NCI-H1092 (cell line): ENCODE measurements around the gene CD209.

Source experiments
- DNase-seq: peaks from one replicate; lab custom pipeline; 2025; lab: John Stamatoyannopoulos, UW

Gene CD209

DNA sequence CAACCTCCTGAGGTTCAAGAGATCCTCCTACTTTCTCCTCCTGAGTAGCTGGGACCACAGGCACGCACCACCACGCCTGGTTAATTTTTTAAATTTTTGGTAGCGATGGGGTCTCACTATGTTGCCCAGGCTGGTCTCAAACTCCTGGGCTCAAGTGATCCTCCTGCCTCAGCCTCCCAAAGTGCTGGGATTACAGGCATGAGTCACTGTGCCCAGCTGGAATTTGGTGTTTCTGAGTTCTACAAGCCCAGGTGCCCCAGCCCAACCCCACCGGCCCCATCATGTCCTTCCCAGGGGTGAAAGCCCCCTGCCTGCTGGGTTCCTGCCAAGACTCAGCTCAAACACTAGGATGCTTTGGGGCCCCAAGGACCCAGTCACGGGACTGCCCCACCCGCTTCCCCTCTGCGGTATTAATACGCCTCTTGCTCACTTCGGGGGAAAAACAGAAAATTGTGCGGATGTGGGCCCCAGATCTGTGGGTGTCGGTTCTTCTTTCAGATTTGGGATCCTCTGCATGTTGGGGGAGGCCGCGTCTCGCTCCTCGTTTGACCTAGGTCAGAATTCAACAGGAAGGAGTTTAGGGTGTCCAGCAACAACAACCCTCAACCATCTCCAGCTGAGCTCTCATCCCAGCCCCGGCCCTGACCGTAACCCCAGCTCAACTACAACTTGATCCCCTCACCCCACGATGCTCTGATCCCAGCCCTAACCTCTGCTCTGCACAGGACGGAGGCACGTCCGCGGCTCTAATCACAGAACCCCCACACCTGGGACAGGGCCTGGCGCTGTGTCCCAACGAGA lies 41.7 kb downstream of the CD209 start:
- no peak for DNase-seq

DNA sequence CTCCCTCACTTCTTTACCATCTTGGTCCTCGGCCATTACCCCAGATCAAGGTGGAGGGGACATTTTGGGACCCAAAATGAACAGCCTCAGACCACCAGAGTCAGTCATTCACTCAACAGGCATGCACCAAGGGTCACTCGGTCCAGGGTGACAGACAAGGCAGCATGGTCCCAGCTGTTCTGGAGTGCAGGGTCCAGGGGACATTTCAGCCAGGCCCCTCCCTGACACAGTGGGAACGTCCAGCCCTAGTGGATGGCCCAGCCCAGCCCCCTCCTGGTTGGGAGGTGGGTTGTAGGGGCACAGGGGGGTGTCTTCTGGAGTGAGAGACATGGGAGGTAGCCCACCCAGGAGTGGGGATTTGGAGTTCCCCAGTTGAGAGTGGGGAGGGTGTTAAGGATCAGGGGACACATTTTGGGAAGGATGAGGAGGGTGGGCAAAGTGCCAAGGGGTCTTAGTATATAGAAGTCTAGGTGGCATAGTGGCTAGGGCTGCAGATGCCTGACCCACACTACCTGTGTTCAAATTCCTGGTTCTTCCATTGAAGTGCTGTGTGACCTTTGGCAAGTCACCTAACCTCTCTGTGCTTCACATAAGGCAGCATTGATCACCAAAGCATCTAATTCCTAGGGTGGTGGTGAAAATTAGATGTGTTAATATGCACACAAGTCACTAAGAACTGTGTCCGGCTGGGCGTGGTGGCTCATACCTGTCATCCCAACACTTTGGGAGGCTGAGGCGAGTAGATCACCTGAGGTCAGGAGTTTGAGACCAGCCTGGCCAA lies 42.9 kb downstream of the CD209 start:
- no peak for DNase-seq

DNA sequence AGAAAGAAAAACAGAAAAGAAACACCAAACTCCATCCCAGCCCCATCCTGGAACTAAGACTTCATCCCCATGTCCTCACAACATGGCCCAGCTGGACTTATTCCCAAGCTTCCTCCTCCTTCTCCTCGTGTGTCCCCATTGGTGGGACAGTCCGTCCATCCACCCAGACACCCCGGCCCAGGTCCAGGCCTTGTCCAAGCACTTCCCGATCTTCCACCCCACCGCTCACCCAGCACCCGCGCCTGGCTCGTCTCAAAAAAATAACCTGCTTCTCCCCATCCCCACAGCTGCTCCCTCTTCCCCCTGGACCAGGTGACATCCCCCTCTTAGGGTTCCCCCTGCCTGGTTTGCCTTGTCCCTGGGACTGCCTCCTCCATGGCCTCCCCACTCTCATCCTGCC lies 44.0 kb downstream of the CD209 start:
- DNase-seq: no peak

DNA sequence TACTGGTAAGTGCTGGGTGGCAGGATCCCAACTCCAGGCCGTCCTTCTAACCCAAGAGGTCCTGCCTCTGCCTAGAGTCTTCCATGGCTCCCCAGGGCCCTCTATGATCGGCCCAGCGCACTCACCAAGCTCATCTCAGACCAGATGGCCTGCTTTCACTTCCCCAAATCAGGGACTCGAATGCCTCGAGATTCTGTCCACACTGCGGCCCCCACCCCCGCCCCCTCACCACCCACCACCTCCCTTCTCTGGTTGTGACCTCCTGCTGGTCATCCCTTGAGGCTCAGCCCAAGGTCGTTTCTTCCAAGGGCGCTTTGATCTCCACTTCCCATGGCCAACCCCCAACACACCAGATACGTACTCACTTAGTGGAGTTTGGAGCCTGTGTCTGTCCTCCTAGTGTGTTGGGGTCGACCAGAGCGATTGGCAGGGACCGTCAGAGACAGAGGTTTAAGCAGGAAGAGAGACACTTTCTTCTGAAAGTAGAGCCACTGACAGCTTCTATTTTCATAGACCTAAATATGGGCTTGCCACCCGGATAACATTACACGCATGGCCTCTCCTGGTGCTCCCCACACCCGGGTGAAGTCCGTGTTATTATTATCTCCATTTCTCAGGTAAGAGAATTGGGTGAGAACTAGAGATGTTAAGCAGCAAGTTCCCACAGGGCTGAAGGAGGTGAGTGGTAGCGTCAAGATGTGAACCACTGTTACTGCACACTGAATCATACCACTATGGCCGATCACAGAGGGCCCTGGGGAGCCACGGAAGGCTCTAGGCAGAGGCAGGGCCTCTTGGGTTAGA lies 45.5 kb downstream of the CD209 start, which contains the start of gene FCER2:
Gene FCER2, minus strand, starts transcription at position 478 of the 804 bp plus-strand sequence. CDS start 2,371 bp downstream, outside the sequence.
- no peak for DNase-seq

DNA sequence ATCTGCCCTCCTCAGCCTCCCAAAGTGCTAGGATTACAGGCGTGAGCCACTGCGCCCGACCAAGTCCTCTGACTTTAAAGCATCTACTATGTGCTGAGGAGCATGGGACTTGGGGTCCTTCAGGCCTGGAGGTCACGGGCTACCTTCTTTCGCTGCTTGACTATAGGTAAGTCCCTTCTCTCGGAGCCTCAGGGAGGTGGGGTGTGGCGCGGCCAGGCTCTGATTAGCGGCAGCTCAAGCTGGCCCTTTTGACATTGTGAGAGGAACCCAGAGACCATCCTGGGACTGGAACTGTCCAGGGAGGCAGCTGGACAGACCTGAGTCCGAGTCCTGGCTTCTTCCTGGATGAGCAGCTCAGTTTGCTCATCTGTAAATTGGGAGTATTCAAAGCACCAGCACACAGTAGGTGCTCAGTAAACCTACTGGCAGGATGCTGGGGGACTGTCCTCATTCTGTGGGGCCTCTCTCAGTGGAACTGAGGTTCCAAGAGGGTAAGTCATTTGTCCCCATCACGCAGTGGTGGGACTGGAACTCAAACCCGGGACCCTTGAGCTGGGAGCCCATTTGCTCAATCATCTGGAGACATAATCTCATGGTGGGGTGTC lies 46.2 kb downstream of the CD209 start:
- DNase-seq: no peak

DNA sequence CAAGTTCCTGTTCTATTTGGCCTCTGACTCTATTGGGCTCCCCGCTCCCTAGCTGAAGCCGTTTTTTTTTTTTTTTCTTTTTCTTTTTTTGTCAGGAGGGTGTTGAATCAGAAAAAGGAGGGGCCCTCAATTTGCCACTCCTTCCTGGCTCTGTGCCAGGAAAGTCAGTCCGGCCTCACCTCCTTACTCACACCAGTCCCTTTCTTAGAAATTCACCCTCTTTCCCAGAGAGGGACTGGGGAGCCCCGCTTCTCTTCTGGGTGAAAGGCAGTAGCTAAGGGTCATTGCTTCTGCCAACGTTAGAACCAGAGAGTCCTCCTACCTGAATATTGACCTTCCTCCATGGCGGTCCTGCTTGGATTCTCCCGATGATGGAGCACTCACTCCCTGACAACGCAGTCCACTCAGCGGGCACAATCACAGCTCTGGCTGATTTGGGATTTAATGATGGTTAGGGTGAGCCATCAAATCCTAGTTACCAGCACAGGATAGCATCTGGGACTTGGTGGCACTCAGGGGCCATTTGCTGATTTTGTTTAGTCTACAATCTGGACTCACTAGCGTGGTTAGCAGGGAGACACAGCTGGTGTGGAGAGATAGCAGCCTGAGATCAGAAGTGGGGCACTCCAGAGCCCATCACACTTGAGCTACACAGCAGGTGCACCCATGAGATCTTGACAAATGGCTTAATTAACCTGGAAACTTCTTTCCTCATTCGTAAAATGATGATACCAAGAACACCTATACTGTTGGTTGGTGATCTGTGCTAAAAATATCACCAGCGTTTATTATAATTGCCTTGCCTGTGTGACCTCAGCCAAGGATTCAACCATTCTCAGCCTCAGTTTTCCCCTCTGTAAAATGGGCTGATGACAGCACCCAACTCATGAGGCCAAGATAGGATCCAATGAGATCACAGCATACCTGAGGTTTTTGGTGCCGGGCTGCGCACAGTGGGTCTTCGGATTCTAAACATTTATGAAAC lies 47.6 kb downstream of the CD209 start:
- no peak for DNase-seq

DNA sequence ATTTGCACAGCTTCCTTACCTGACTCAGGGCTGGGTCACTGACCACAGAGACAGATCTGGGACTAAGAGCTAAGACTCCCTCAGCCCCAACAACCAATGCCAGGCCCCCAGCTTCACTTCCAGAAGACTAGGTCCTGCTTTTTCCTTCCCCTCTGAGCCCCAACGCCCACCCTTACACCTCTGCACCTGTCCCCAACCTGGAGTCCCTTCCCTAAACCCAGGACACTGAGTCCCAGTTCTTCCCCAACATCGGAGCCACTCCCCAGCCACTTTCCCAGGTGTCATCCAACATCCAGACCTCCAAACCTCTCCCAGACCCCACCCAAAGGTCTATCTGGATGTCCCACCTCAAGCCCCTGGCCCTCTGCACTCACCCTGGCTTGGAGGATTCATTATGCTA lies 48.3 kb downstream of the CD209 start:
- DNase-seq: no peak

DNA sequence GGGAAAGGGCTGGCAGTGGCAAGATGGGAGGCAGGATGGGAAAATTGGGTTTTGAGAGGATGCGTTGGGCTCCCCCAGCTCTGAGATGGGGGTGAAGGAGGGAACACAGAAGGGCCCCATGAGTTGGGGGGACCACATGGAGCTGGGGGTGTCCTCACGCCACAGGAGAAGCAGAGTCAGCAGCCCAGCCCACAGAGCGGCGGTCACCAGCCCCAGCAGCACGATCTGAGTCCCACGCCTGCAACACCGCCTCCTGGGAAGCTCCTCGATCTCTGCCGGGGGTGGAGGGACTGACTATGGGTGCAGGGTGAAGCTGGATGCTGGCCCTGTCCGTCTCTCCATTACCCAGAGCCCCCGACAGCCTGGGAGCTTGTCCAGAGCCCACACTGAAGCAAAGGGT lies 48.8 kb downstream of the CD209 start:
- no peak for DNase-seq

DNA sequence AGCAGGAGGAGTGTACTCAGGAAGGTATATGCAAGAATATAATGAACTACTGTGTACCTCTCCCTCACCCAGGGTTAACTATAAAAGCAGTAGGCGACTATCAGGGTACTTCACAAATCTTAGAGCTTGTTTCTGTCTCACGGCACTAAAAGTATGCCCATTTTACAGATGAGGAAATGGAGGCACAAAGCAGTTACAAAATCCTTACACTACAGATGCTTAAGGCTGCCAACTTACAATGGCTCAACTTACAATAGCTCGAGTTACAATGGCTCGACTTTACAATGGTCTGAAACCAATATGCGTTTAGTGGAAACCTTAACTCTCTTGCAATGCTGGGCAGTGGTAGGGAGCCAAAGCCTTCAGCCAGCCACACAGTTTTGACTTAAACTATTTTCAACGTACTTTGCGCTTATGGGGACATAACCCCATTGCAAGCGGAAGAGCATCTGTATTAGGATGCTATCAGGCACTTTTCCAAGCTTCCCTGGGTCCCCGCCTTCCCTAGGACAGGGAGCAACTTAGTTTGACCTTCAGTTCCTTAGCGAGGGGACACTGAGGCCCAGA lies 49.5 kb downstream of the CD209 start:
- DNase-seq: no peak

DNA sequence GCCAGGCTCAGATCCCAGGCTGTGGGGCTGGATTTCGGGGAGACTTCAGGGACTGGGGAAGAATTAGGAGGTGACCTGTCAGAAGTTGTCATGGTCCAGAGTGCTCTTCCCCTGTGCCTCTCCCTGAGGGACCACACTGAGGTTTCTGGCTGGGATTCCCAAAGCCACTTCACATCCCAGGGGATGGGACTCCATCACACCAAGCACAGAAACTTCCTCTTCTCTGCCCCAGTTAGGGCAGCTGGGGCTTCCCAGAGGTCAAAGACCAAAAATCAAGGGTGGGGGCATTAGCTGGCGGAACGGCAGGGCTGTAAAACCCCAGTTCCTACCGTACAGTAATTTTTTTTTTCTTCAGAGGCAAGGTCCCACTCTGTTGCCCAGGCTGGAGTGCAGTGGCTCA lies 52.8 kb downstream of the CD209 start:
- no peak for DNase-seq

DNA sequence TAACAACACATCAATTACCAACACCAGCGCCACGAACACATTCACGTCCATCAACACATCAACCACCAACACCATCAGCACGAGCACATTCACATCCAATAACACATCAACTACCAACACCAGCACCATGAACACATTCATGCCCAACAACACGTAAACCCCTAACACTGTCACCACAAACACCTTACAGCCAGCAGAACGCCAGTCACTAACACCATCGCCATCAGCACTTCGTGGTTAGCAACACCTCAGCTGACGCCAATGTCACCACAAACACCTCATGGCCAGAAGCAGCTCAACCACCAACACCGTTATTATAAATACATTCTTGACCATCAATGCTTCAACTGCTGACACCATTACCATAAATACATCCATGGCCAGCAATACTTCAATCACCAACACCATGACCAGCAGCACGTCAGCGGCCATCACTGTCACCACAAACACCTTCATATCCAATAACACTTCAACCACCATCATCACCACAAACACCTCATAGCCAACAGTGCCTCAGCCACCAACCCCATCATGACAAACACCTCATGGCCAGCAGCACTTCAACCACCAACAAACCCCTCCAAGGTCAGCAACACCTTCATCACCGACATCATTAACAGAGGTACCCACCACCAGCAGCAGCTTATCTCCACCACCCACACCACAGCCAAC lies 54.8 kb downstream of the CD209 start:
- DNase-seq: no peak

DNA sequence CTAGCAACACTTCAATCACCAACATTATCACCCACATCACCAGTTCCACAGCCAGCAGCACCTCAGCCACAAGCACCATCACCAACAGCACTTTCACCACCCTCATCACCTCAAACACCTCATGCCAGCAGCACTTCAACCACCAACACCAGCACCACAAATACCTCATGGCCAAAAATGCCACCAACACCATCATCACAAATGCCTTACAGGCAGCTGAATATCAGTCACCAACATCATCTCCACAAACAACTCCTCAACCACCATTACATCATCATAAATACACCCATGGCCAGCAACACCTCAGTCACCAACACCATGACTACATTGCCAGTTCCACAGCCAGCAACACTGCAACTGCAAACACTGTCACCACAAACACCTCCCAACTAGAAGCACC lies 55.8 kb downstream of the CD209 start:
- DNase-seq: no peak

DNA sequence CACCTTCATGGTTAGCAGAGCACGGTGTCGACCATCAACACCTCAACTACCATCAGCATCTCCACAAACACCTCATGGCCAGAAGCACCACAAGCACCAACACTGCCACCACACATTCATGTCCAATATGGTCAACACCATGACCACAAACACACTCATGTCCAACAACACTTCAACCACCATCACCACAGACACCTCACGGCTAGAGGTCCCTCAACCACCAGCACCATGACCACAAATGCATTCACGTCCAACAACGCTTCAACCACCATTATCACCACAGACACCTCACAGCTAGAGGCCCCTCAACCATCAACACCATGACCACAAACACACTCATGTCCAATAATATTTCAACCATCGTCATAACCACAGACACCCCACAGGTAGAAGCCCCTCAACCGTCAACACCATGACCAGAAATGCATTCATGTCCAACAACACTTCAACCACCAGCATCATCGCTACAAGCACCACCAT lies 56.5 kb downstream of the CD209 start:
- no peak for DNase-seq
